Activated T-cell treated with anti-CD3 and anti-CD28 coated beads for 1 hour (primary cell): Measurements from ENCODE around the gene RNGTT.
"Not testable (repeated sequence)": the region's sequence is repeated elsewhere in the genome, so short reads cannot be mapped to it uniquely, and the experiment has no call there.

Source experiments
- DNase-seq: peaks from one replicate; pipeline ENCODE4 v3.0.0-alpha.2; 2020; ENCODE audit warnings: low read depth

Gene RNGTT

DNA sequence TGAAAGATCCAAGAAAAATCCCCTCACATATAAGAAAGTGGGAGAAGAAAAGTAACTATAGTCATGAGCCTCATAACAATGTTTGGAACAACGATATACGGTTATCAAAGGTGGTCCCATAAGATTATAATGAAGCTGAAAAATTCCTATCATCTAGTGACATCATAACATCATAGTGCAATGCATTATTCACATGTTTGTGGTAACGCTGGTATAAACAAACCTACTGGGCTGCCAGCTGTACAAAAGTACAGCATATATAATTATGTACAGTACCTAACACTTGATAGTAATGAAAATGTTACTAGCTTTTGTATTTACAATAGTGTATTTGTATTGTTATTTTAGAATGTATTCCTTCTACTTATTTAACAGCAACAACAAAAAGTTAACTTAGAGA, 240.7 kb downstream of the RNGTT start:
- no peak for DNase-seq

DNA sequence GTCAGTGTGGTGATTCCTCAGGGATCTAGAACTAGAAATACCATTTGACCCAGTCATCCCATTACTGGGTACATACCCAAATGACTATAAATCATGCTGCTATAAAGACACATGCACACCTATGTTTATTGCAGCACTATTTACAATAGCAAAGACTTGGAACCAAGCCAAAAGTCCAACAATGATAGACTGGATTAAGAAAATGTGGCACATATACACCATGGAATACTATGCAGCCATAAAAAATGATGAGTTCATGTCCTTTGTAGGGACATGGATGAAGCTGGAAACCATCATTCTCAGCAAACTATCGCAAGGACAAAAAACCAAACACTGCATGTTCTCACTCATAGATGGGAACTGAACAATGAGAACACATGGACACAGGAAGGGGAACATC, 247.0 kb downstream of the RNGTT start:
- not testable (repeated sequence) for DNase-seq

DNA sequence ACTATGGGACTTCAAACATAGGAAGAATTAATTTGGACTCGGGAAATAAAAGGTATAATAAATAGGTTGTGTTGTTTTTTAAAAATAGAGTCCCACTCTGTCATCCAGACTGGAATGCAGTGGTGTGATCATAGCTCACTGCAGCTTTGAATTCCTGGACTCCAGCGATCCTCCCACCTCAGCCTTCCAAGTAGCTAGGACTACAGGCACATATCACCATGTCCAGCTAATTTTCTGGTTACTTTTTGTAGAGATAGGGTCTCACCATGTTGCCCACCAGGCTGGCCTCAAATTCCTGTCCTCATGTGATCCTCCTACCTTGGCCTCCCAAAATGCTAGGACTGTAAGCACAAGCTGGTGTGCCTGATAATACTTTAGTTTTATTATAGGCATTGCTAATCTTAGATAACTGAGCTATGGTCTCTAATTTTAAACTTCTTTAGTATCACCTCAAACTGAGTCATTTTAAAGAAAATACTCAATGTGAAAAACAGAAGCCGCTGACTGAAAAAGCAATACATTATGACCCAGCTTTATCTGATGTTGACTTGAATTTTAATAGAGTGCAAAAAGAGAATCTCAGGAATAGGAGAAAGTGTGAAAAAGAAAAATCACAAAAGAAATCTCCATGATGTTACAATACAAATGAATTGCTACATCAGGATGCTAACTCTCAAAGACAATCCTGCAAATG, 251.0 kb downstream of the RNGTT start:
- no peak for DNase-seq

DNA sequence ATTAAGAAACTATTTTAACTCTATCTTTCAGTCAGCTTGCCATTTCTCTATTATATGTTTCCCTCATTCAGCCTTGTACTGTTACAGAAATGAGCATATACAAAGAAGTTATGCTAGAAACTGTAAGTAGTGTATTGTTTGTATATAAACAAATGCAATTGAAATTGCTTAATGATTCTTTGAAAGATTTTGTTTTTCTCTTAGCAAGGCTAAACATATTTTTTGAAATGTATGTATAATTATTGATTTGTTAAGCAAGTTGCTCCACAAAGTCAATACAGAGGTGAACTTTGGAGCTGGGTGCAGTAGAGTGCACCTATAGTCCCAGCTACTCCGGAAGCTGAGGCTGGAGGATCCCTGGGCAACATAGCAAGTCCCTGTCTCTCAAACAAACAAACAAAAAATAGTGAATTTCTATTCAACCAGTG, 253.6 kb downstream of the RNGTT start:
- no peak for DNase-seq

DNA sequence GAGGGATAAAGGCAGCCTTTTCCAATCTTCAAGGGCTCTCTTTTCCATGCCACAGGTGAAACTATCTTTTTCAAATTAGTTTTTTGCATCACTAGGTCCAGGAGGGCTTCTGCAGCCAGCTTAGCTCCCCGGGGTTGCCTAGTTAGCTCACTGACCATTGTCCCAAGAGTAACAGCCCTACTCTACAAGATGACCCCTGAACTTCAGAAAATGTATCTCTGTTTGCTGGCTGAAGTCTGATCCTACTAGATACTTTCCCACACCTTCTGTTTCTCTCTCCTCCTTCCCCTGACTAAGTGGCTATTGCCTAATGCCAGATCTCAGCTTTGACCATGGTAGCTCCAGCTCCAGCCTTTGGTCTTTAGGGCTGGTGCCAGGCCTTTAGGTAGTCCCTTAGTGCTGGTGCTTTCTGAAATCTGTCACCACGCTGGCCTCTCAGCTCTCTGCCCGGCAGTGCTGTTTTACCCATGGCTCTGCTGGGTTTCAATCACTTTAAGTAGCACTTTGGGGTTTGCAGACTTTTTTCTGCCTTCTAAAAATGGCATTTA, 255.1 kb downstream of the RNGTT start:
- no peak for DNase-seq

DNA sequence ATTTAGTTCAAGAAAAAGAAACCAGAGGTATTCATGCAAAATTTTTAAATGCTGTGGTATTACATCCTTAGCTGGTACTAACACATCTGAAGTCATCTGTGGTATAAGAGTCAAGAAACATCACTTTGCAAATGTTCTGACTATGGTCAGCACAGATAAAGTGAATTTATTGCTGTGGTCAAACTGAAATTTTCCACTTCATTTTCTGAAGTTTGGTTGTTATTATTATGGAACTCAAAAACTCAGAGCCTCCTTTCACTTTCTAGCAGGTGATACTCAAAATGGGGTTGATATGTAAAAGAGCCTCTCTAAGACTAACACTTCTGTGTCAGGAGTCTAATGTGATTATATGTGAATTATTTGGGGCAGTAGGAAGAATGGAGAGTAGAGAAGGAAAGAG, 257.8 kb downstream of the RNGTT start:
- no peak for DNase-seq

DNA sequence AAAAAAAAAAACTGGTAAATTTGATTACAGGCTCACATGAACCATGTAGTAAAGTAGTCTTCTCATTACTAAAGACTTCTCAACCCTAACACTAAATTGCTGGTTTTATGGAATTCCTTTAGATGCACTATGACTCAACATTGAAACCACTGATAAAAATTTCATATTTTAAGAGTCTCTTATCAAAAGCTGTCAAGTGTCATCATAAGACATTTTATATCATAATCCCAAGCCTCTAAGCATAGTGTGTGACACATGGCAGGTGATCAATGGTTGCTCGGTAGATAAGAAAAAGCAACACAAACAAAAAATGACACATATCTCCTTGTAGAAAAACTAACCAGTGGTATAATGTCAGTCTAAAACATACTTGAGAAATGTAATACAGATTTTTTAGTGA, 258.4 kb downstream of the RNGTT start:
- DNase-seq: no peak

DNA sequence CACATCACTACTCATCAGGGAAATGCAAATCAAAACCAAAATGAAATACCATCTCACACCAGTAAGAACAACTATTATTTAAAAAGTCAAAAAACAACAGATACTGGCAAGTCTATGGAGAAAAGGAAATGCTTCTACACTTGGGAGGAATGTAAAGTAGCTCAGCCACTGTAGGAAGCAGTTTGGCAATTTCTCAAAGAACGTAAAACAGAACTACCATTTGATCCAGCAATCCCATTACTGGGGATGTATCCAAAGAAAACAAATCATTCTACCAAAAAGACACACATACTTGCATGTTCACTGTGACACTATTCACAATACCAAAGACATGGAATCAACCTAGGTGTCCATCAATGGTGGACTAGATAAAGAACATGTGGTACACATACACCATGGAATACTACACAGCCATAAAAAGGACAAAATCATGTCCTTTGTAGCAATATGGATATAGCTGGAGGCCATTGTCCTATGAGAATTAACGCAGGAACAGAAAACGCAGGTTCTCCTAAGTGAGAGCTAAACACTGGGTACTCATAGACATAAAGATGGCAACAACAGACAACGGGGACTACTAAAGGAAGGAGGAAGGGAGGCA, 260.4 kb downstream of the RNGTT start:
- DNase-seq: no peak

DNA sequence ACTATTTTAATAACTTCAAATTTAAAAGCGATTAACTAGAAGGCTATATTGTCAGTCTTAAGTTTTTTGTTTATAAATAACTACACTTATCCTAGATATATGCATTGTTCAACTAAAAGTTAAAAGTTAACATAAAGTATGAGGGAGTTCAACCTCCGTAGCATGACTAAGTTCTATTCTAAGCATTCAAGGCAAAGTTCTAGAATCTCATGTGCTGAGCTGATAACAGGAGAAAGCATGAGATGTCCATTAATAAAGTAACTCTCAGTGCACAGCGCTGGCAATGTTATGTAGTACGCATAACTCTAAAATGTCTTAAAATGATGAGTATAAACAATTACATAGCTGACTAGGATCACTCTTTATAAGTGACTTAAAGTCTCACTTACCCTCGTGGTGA, 264.8 kb downstream of the RNGTT start:
- DNase-seq: no peak

DNA sequence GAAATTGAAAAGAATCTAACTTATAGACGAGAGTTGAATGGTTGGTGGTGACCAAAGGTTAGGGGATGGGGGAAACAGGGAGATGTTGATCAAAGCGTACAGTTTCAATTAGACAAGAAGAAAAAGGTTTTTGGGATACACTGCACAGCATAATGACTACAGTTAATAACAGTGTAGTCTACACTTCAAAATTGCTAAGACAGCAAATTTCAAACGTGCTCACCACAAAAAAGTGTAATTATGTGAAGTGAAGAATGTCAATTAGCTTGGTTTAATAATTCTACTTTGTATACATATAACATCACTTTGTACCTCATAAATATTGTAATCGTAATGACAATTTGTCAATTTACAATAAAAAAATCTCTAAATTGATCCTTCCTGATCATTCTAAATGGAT, 267.5 kb downstream of the RNGTT start:
- no peak for DNase-seq

DNA sequence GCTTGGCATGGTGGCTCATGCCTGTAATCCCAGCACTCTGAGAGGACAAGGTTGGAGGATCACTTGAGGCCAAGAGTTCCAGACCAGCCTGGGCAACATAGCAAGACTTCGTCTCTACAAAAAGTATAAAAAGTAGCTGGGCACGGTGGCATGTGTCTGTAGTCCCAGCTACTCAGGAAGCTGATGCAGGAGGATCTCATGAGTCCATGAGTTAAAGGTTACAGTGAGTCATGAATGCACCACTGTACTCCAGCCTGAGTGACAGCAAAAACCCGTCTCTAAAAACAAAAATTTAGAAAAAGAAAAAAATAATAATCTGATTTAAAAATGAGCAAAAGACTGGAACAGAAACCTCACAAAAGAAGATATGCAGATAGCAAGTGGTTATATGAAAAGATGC, 279.7 kb downstream of the RNGTT start:
- DNase-seq: no peak

DNA sequence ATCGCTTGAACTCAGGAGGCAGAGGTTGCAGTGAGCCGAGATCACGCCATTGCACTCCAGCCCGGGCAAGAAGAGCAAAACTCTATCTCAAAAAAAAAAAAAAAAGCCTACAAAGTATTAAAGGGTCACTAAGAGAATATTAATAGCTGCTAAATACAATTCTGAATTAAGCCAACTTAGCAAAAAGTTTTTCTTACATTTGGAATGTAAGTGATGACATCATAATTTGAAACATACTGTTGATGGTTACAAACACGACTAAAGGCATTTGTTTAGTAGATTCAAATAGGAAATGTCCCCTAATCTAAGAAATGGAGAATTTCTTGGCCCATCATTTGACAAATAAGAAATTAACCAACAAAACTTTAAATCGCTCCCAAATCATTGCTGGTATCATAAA, 282.8 kb downstream of the RNGTT start:
- DNase-seq: no peak

DNA sequence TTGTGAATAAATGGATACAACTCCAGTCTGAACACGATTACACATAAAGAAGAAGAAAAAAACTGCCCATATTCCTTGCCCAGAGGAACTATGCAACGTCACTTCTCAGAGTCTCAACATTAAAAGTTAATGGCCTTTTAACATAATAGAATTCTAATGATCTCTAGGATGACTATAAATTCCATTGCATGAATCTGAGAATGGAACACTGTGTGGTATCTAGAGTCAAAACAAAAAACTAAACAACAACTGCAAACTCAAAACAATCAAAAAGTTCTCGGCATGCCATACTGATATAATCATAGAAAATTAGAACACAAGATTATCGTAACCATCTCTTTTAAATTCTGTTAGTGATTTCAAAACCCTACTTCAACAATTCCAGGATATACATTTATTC, 283.6 kb downstream of the RNGTT start:
- DNase-seq: no peak

DNA sequence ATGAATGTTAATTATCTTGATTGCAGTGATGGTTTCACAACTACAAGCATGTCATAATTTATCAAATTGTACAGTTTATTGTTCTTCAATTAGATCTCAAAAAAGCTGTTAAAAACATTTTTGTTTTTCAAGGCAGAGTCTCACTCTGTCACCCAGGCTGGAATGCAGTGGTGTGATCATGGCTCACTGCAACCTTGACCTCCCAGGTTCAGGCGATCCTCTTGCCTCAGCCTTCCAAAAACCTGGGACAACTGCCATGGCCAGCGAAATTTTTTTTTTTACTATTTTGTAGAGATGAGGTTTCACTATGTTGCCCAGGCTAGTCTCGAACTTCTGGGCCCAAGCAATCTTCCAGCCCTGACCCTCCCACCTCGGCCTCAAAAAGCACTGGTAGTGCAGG, 286.1 kb downstream of the RNGTT start:
- no peak for DNase-seq

DNA sequence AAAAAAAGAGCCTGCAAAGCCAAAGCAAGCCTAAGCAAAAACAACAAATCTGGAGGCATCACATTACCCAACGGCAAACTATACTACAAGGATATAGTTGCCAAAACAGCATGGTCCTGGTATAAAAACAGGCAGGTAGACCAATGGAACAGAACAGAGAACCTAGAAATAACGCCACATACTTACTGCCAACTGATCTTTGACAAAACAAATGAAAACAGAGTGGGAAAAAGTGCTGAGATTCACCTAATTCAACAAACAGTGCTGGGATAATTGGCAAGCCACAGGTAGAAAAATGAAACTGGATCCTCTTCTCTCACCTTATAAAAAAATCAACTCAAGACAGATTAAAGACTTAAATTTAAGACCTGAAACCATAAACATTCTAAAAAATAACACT, 291.8 kb downstream of the RNGTT start:
- no peak for DNase-seq

DNA sequence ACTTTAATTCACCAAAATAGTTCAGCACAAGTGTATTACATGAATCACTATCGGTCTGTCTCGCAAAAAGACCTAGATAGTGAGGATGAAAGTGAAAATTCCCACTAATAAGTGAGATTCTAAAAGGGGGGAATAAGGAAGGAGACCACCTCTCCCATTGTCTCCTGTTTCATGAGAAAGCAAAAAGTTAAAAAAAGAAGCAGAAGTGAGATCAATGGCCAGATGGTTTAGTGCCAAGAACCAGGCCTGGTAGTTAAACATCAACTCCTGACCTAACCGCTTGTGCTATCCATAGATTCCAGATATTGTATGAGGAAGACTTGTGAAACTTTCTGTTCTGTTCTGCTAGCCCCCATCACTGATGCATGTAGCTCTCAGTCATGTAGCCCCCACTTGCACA, 293.0 kb downstream of the RNGTT start:
- DNase-seq: no peak

DNA sequence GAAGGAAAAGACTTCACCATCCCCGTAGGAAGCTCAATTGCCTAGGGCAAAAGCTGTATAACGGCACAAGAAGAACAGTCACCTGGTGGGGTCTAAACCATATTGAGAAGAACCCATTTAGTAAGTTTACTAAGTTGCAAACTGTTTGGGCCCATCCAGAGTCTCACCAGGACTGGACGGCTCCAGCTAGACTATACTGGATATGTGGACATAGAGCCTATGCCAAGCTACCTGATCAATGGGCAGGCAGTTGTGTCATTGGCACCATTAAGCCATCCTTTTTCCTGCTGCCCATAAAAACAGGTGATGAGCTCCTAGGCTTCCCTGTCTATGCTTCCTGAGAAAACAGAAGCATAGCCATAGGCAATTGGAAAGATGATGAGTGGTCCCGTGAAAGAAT, 293.9 kb downstream of the RNGTT start:
- no peak for DNase-seq

DNA sequence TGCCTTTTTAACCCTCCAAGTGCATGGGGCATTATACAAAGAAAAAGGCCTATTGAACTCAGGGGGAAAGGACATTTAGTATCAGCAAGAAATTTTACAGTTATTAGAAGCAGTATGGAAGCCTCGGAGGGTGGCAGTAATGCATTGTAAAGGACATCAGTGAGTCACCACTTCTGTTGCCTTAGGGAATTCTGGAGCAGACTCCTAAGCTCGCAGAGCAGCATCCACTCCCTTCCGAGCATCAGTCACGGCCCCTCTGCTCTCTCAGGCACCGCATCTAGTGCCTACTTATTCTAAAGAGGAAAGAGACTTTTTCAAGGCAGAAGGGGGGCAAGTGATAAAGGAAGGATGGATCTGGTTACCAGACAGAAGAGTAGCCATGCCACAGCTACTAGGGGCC, 296.5 kb downstream of the RNGTT start:
- no peak for DNase-seq

DNA sequence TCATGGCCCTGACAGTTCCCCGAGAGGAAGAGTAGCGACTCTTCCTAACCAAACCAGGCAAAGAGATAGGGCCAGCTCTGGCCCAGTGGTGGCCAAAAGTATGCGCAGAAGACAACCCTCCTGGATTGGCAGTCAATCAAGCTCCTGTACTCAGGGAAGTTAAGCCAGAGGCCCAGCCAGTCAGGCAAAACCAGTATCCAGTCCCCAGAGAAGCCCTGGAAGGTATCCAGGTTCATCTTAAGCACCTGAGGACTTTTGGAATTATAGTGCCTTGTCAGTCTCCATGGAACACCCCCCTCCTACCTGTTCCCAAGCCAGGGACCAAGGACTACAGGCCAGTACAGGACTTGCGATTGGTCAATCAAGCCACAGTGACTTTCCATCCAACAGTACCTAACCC, 298.3 kb downstream of the RNGTT start:
- no peak for DNase-seq

DNA sequence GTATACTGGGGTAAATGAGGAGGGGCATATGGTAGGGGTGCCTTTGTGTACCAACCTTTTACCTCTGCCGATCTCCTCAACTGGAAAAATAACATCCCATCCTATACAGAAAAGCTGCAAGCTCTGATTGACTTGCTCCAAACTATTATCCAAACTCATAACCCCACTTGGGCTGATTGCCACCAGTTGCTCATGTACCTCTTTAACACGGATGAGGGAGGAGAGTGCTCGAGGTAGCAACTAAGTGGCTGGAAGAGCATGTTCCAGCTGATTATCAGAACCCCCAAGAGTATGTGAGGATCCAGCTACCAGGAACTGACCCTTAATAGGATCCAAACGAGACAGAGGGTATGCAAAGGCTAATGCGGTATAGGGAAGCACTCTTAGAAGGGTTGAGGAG, 299.6 kb downstream of the RNGTT start:
- no peak for DNase-seq

DNA sequence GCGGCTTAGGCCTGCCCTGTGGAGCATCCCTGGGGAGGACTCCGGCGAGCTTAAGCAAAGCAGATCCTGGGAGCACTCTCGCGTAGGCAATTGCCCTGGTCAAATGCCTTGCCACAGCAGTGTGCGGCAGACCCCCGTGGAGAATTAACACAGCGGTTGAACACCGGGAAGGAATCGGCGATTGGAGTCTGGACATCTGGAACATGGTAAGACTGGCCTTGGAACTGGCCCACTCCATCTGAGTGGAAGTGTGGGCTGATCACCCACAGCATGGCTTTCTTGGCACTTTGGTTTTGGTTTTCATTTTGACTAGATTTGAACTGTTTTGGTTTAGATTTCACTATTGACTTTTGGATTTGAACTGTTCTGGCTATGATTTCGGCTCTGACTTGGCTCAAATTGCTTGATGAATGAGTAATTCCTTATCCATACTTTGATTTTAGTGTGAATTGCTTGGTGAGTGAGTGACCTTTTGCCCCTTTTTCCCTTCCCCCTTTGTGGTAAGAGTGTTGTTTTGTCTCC, 300.7 kb downstream of the RNGTT start:
- no peak for DNase-seq

DNA sequence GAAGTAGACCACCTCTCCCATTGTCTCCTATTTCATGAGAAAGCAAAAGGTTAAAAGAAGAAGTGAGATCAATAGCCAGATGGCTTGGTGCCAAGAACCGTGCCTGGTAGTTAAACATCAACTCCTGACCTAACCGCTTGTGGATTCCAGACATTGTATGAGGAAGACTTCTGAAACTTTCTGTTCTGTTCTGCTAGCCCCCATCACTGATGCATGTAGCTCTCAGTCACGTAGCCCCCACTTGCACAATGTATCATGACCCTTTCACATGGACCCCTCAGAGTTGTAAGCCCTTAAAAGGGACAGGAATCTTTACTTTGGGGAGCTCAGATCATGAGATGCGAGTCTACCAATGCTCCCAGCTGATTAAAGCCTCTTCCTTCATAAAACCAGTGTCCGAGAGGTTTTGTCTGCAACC, 301.2 kb downstream of the RNGTT start:
- DNase-seq: no peak

DNA sequence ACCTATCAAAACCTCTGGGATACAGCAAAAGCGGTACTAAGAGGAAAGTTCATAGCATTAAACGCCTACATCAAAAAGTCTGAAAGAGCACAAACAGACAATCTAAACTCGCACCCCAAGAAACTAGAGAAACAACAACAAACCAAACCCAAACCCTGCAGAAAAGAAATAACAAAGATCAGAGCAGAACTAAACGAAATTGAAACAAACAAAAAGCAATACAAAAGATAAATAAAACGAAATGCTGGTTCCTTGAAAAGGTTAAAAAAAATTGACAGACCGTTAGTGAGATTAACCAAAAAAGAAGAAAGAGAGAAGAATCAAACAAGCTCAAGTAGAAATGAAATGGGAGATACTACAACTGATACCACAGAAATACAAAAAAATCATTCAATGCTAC, 302.3 kb downstream of the RNGTT start:
- DNase-seq: no peak

DNA sequence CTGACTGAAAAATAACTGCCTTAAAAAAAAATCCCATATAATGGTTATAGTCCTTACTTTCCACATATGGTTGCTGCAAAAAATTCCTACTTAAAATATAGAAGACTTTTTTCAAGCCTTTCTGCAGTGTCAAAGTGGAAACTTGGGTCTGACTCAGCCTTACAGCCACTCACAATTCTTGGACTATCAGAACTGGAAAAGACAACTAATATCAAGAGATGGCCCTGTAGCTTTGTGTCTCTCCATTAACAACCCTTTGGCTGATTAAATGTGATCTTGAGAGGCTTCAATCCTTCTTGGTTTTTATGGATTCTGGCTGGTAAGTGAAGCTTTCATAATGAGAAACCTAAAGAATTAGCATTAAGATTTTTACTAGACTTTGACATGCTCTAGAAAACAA, 307.8 kb downstream of the RNGTT start:
- no peak for DNase-seq
